Fibroblast of the aortic adventitia (primary cell): Measurements from ENCODE around the gene NDUFAB1. TPM values are rescaled to one million over a fixed set of nuclear protein-coding genes. Genes with fewer than 3 reads are reported as not detected.

ENCODE experiments used
- DNase-seq: peaks from one replicate; pipeline ENCODE4 v3.0.0-alpha.2; 2010; ENCODE audit warnings: low read depth
- H3K4me3 ChIP-seq: 2 replicates; pipeline ENCODE4 v1.5.1; 2011; ENCODE audit warnings: low read depth, mild to moderate bottlenecking, control low read depth, low read length, moderate library complexity
- CTCF ChIP-seq: IDR thresholded peaks from 2 replicates; pipeline ENCODE4 v1.5.1; 2011; ENCODE audit warnings: mild to moderate bottlenecking, low read length, control low read depth, inconsistent platforms; ENCODE audit not compliant: insufficient read depth
- total RNA-seq: library from RNA; depleted of rRNA; stranded (reverse); fragments of >200 nt; gene quantifications from 2 replicates; pipeline ENCODE4 v1.2.3, GENCODE V29; 2012; ENCODE audit warnings: low replicate concordance

NDUFAB1 gene
- total RNA-seq, 1 donor = 71.5 TPM

- TF ChIP-seq CTCF = no peak
- DNase-seq = no peak
- no peak overlapping the region for H3K4me3 ChIP-seq
Observed at GRCh38 chr16:23572394-23572793, 23.7 kb downstream of the NDUFAB1 start.

- no peak overlapping the region for H3K4me3 ChIP-seq
- DNase-seq = no peak
- TF ChIP-seq CTCF = no peak
Observed at GRCh38 chr16:23571895-23572294, 24.2 kb downstream of the NDUFAB1 start.

GRCh38 chr16:23570992-23571632 is 25.0 kb downstream of the NDUFAB1 start:
- no peak overlapping the region for H3K4me3 ChIP-seq
- DNase-seq = no peak
- no peak for TF ChIP-seq CTCF

DNA sequence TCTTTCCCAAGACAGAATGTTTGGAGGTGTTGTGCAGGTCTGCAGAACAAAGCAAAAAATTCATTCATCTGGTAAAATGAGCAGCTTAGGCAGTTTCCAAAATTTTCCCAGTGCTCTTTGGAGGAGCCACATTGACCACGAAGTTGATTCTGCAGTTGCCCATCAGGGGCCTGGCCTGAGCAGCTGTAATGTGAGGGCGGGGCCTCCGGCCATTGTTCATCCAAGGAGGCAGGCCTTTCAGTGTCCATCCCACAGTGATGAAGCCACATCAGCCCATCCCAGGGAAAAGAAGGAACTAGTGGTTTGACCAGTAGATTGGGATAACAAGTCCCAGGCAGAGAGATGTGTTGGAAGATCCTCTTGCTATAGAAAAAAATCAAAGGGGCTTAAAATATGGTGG is 28.5 kb downstream of the NDUFAB1 start:
- TF ChIP-seq CTCF = no peak
- H3K4me3 ChIP-seq = no peak overlapping the region
- DNase-seq = no peak

- TF ChIP-seq CTCF = no peak
Observed at GRCh38 chr16:23566724-23567123, 29.4 kb downstream of the NDUFAB1 start.

GRCh38 chr16:23564575-23565363 is 31.3 kb downstream of the NDUFAB1 start:
- H3K4me3 ChIP-seq = no peak overlapping the region
- TF ChIP-seq CTCF = no peak
- no peak for DNase-seq

More at GRCh38 chr16:23566724-23567123, 29.4 kb downstream of the NDUFAB1 start:
- H3K4me3 ChIP-seq = no peak overlapping the region
- no peak for DNase-seq
